ENCODE data around the gene NOXO1. TPM values are rescaled to one million over a fixed set of nuclear protein-coding genes. Genes with fewer than 3 reads are reported as not detected.

NOXO1 gene
- total RNA-seq, 1 experiment from 2014 or later = 0.43 TPM

- H3K36me3 ChIP-seq = peaks cover 26% of the 10 kb centered on the region
- H3K4me3 ChIP-seq = no peak overlapping the region
- no peak overlapping the region for H3K27ac ChIP-seq
- peaks cover 28% of the 10 kb centered on the region for H3K4me1 ChIP-seq
- no peak for DNase-seq
- no peaks in the 10 kb centered on the region for H3K9me3 ChIP-seq (replicated peaks)
- no peaks in the 10 kb centered on the region for H3K27me3 ChIP-seq
Measured at GRCh38 chr16:2005646-2006045, 24.4 kb upstream of the NOXO1 start.

DNA sequence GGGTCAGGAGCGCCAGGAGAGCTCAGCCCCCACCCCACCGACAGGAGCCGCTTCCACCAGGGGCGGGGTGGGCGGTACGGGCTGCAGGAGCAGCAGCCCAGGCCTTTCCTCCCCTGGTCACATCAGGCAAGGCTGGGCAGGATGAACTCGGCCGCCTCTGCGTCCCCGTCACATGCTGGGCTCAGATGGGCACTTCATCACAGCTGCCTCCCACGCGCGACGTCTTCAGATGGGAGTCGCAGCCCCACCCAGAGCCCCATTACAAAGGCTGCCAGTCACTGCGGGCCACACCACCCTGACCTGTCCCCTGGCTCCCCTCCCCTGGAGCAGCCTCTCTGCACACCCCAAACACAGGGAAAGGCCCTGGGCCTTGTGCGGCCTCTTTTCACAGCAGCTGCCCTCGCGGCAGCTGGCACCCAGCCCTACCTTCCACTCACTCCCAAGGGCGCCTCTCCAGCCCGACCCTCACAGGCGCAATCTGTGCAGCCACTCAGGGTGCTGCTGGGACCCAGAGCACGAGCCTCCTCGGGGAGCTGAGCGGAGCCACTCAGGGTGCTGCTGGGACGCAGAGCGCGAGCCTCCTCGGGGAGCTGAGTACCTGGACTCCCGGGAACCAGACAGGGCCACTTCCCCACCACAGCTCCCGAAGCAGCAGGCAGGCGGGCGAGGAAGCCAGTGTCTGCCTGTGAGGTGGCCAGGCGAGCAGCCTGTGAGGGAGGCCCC lies 23.7 kb upstream of the NOXO1 start:
- Histone ChIP-seq H3K36me3 (peaks cover 32% of the 10 kb centered on the region), H3K9me3 (replicated peaks) (no peaks in the 10 kb centered on the region), H3K4me3 (no peak overlapping the region), H3K4me1 (peaks cover 23% of the 10 kb centered on the region), H3K27me3 (no peaks in the 10 kb centered on the region), H3K27ac (peak overlapping the region; percentile 62)
- DNase-seq = peak; percentile 47 to 50

DNA sequence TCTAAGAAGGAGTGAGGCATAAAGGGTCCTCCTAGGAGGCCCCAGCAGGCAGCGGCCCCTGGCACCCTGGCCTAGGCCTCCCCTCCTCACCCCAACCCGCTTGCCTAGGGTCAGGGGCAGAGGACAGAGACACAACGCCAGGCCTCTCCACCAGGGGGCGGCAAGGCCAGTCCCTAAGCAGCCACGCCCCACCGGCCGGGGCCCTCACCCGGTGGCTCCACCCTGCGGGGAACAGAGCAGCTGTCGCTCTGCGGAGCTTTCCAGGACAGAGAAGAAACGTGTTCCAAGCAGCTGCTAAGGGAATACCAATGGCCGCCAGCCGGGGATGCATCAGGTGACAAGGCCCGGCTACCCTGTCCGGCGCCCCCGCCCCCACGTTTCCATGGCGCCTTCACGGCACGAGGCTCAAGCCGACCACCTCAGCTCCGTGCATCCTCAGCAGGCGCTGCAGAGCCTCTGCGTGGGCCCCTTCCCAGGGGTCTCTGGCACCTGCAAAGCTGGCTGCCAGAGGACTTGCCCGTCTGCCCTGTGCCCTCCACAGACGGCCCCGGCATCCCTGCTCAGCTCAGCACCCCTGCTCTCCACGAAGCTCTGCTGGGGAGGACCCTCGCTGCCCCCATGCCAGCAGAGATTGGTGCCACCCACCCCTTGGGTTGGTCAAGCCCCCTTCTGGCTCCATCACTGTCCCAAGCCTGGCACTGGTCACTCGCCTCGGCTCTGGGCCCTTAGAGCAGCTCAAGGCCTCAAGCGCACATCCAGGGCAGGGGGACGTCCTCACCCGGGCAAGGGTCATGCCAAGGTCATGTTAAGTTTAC lies 22.8 kb upstream of the NOXO1 start:
- Histone ChIP-seq H3K4me3 (no peak overlapping the region), H3K9me3 (replicated peaks) (no peaks in the 10 kb centered on the region), H3K27ac (peak overlapping the region; percentile 62), H3K36me3 (peaks cover 33% of the 10 kb centered on the region), H3K27me3 (no peaks in the 10 kb centered on the region), H3K4me1 (peaks cover 23% of the 10 kb centered on the region)
- peak; percentile 97 to 98 for DNase-seq

- Histone ChIP-seq H3K4me3 (no peak overlapping the region), H3K9me3 (replicated peaks) (no peaks in the 10 kb centered on the region), H3K27ac (no peak overlapping the region), H3K4me1 (peaks cover 18% of the 10 kb centered on the region), H3K27me3 (no peaks in the 10 kb centered on the region), H3K36me3 (peaks cover 35% of the 10 kb centered on the region)
- no peak for DNase-seq
Measured at GRCh38 chr16:2003231-2003826, 22.1 kb upstream of the NOXO1 start.

- no peak overlapping the region for H3K4me3 ChIP-seq
- DNase-seq = no peak
- H3K27me3 ChIP-seq = no peaks in the 10 kb centered on the region
- H3K36me3 ChIP-seq = peaks cover 31% of the 10 kb centered on the region
- H3K9me3 ChIP-seq (replicated peaks) = no peaks in the 10 kb centered on the region
- no peak overlapping the region for H3K27ac ChIP-seq
- H3K4me1 ChIP-seq = peaks cover 10% of the 10 kb centered on the region
Measured at GRCh38 chr16:2002406-2003230, 21.3 kb upstream of the NOXO1 start.

DNA sequence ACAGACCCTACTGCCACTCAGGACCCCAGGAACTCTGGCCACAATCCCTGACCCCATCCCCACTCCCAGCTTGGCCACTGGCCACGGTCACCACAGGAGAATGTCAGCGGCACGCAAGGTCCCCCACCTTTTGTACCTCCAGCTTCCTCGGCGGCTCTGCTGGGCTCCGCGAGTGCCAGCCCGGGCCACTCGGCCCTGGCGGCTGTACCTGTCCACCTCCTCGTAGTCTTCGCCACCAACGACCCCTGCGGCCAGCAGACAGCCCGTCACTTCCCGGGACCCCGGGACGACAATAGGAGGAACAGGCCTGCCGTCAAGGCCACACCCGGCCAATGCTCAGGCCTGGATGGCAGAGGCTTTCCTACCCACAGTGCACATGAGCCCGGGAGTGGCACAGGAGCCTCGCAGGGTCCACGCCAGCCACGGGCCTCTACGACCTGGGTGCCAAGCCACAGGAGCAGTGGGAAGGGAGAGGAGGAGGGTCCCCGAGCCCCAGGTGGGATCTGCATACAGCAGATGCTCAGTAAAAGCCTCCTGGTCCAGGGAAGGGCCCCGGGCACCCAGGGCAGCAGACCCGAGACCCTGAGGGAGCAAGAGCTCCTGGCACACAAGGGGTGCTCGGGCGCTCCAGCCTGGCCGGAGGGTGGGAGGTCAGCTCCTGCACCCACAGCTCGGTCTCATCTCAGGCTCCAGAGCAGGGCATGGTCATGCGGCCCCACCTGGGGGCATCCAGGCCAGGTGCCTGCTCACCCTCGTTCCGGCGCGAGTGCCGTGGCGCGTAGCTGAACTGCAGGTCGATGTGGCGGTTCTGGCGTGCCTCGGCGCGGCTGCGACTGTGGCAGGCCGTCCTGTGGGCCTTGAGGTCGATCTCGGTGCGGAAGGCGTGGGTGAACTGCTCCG lies 20.4 kb upstream of the NOXO1 start:
- no peak overlapping the region for H3K27ac ChIP-seq
- no peak for DNase-seq
- H3K27me3 ChIP-seq = no peaks in the 10 kb centered on the region
- H3K4me1 ChIP-seq = peaks cover 10% of the 10 kb centered on the region; the same call in 1 of the 2 replicates
- no peak overlapping the region for H3K4me3 ChIP-seq
- H3K9me3 ChIP-seq (replicated peaks) = no peaks in the 10 kb centered on the region
- H3K36me3 ChIP-seq = peaks cover 32% of the 10 kb centered on the region

DNA sequence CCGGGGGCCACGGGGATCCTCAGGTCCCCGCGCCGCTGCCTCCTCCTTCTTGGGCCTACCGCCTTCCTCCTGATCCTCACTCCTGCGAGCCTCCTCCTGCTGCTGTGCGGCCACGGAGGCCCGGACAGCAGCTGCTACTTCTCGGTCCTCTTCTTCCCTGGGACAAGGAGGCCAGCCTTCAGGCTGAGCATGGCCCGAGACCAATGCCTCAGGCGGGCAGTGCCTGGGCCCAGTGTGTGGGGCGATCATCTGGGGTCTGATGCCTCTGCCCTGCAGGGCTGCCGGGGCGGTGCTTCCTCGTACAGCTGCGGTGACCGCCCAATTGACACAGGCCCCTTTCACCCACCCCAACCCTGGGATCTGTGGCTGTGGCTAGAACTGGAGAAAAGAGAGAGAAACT lies 19.8 kb upstream of the NOXO1 start:
- no peak for DNase-seq
- peaks cover 10% of the 10 kb centered on the region; the same call in 1 of the 2 replicates for H3K4me1 ChIP-seq
- H3K36me3 ChIP-seq = peaks cover 32% of the 10 kb centered on the region
- H3K9me3 ChIP-seq (replicated peaks) = no peaks in the 10 kb centered on the region
- no peak overlapping the region for H3K27ac ChIP-seq
- H3K4me3 ChIP-seq = no peak overlapping the region
- no peaks in the 10 kb centered on the region for H3K27me3 ChIP-seq

DNA sequence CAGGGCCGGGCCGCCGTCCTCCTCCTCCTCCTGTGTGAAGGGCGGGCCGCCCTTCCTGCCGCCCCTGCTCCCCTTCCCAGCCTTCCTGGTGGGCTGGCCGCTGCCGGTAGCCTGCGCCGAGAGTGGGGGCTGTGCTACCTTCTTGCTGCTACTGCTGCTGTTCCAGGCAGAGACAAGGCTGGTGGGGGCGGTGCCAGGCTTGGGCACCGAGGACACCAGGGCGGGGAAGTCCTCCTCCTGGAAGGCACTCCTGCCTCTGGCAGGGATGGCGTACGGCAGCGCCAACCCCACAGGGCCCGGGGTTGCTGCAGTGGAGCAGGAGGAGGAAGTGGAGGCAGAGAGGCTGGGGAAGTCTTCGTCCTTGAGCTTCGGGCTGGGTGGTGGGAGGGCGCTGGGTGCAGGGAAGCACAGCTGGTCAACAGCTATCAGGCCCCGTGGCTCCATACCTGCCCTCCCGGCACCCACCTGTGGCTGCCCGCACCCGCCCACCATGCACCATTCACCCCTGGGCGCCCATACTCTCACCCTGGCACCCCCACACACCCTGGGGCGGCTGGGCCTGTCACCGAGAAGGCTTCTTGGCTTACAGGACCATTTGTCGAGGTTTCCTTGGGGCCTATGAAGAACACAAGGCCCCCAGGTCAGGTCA lies 18.7 kb upstream of the NOXO1 start:
- Histone ChIP-seq H3K27ac (no peak overlapping the region), H3K9me3 (replicated peaks) (no peaks in the 10 kb centered on the region), H3K4me3 (no peak overlapping the region), H3K36me3 (peaks cover 32% of the 10 kb centered on the region), H3K4me1 (peaks cover 10% of the 10 kb centered on the region; the same call in 1 of the 2 replicates), H3K27me3 (no peaks in the 10 kb centered on the region)
- DNase-seq = no peak

DNA sequence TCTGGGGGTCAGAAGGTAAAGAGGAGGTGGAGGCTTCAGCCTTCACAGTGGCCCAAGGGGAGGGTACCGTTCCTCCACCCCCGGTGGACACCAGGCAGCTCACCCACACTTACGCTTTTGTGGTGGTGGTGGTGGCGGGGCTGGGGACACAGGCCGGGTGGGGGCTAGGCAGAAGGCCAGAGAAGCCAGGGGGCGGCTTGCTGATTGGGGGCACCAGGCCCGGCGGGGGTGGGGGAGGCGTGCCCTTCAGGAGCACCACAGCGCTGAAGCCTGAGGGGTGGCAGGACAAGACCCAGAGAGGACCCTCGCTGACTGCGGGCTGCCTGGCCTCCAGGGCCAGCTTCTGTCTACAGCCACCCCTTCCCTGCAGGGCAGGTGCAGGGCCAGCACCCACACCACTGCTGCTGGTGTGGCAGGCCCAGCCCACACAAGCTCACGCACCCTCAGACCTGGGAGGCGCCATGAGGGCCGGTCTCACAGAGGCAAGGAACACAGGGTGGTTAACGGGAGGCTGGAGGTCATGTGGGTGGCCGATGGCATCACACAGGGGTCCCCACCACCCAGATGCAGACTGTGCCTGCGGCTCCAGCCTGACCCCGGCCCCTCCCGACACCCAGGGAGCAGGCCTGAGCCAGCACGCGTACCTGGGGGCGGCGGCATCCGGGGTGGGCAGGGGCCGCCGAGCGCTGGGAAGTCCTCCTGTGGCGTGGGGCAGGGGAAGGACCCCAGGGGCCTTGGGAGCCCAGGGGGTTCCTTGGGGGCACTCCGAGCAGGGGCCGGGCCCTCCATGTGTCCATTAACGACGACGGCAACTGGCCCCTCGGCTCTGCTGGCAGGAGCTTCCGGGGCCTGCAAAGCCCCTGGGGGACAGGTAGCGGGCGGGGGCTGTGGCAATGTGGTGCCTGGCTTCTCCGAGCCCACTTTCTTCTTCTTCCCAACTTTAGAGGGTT lies 17.9 kb upstream of the NOXO1 start:
- Histone ChIP-seq H3K4me3 (no peak overlapping the region), H3K27me3 (no peaks in the 10 kb centered on the region), H3K4me1 (peaks cover 2% of the 10 kb centered on the region; the same call in 1 of the 2 replicates), H3K27ac (no peak overlapping the region), H3K36me3 (peaks cover 32% of the 10 kb centered on the region), H3K9me3 (replicated peaks) (no peaks in the 10 kb centered on the region)
- DNase-seq = no peak

DNA sequence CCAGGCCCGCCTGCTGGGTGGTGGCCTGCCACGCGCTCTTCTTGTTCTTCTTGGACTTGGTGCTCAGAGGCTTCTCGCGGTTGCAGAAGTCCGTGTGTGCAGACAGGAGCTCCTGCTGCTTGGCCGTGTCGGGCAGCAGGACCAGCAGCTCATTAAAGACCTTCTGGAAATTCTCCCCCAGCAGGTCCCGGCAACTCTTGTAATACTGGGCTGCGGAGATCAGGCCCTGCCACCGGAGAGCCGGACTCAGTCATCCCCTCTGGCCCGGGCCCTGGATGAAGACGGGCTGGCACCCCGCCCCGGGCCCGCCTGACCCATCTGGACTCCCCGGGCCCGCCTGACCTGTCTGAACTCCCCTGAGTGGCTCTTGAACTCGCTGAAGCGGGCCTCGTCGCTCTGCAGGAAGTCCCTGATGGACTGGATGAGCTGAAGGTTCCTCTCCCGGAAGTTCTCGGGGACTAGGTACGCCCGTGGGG lies 17.1 kb upstream of the NOXO1 start:
- DNase-seq = no peak
- Histone ChIP-seq H3K27me3 (no peaks in the 10 kb centered on the region), H3K36me3 (peaks cover 32% of the 10 kb centered on the region), H3K9me3 (replicated peaks) (no peaks in the 10 kb centered on the region), H3K4me3 (no peak overlapping the region), H3K27ac (no peak overlapping the region), H3K4me1 (no peaks in the 10 kb centered on the region)

- DNase-seq = no peak
- no peak overlapping the region for H3K27ac ChIP-seq
- H3K36me3 ChIP-seq = peaks cover 25% of the 10 kb centered on the region
Measured at GRCh38 chr16:1997494-1998359, 16.5 kb upstream of the NOXO1 start.

More at GRCh38 chr16:1997494-1998359, 16.5 kb upstream of the NOXO1 start:
- no peaks in the 10 kb centered on the region for H3K27me3 ChIP-seq
- H3K4me3 ChIP-seq = no peak overlapping the region
- no peaks in the 10 kb centered on the region for H3K4me1 ChIP-seq
- no peaks in the 10 kb centered on the region for H3K9me3 ChIP-seq (replicated peaks)

Measured in SJCRH30 (cell line).